ENCODE measurements around the gene PECR.

The PECR gene

GRCh38 chr2:216044883-216045486, 36.6 kb downstream of the PECR start:
- H3K9me3 ChIP-seq (ENCODE audit: control insufficient read depth, insufficient read depth, low read length), result no peaks in the 10 kb centered on the region
- no peaks in the 10 kb centered on the region for H3K4me1 ChIP-seq (ENCODE audit: insufficient read depth, low read length)
- peaks cover 5% of the 10 kb centered on the region; the same call in 1 of the 2 replicates for H3K36me3 ChIP-seq (ENCODE audit: insufficient read depth, low read length)
- no peak overlapping the region for H3K9ac ChIP-seq (ENCODE audit: low read depth, low read length)

GRCh38 chr2:216043949-216044348, 37.7 kb downstream of the PECR start:
- no peak overlapping the region for H3K9ac ChIP-seq (ENCODE audit: low read depth, low read length)
- no peaks in the 10 kb centered on the region for H3K9me3 ChIP-seq (ENCODE audit: control insufficient read depth, insufficient read depth, low read length)
- no peaks in the 10 kb centered on the region for H3K4me1 ChIP-seq (ENCODE audit: insufficient read depth, low read length)
- peaks cover 2% of the 10 kb centered on the region; the same call in 1 of the 2 replicates for H3K36me3 ChIP-seq (ENCODE audit: insufficient read depth, low read length)

- Histone ChIP-seq H3K9ac (ENCODE audit: low read depth, low read length) (no peak overlapping the region), H3K9me3 (ENCODE audit: control insufficient read depth, insufficient read depth, low read length) (no peaks in the 10 kb centered on the region), H3K36me3 (ENCODE audit: insufficient read depth, low read length) (no peaks in the 10 kb centered on the region; the same call in 1 of the 2 replicates), H3K4me1 (ENCODE audit: insufficient read depth, low read length) (no peaks in the 10 kb centered on the region)
Observed at GRCh38 chr2:216041438-216041837, 40.2 kb downstream of the PECR start.

- Histone ChIP-seq H3K4me1 (ENCODE audit: insufficient read depth, low read length) (no peaks in the 10 kb centered on the region), H3K9me3 (ENCODE audit: control insufficient read depth, insufficient read depth, low read length) (no peaks in the 10 kb centered on the region), H3K36me3 (ENCODE audit: insufficient read depth, low read length) (peaks cover under 1% of the 10 kb centered on the region; the same call in 1 of the 2 replicates), H3K9ac (ENCODE audit: low read depth, low read length) (no peak overlapping the region)
Observed at GRCh38 chr2:216039918-216040317, 41.7 kb downstream of the PECR start.

GRCh38 chr2:216034065-216034464, 47.5 kb downstream of the PECR start:
- Histone ChIP-seq H3K36me3 (ENCODE audit: insufficient read depth, low read length) (peaks cover 6% of the 10 kb centered on the region; the same call in 1 of the 2 replicates), H3K4me1 (ENCODE audit: insufficient read depth, low read length) (no peaks in the 10 kb centered on the region), H3K9me3 (ENCODE audit: control insufficient read depth, insufficient read depth, low read length) (no peaks in the 10 kb centered on the region)

GRCh38 chr2:216033403-216033802, 48.2 kb downstream of the PECR start:
- no peaks in the 10 kb centered on the region for H3K4me1 ChIP-seq (ENCODE audit: insufficient read depth, low read length)
- H3K9ac ChIP-seq (ENCODE audit: low read depth, low read length), result no peak overlapping the region
- H3K9me3 ChIP-seq (ENCODE audit: control insufficient read depth, insufficient read depth, low read length), result no peaks in the 10 kb centered on the region
- H3K36me3 ChIP-seq (ENCODE audit: insufficient read depth, low read length), result peaks cover 6% of the 10 kb centered on the region; the same call in 1 of the 2 replicates

More at GRCh38 chr2:216034065-216034464, 47.5 kb downstream of the PECR start:
- H3K9ac ChIP-seq (ENCODE audit: low read depth, low read length), result no peak overlapping the region

- H3K9ac ChIP-seq (ENCODE audit: low read depth, low read length), result no peak overlapping the region
- no peaks in the 10 kb centered on the region for H3K4me1 ChIP-seq (ENCODE audit: insufficient read depth, low read length)
- H3K9me3 ChIP-seq (ENCODE audit: control insufficient read depth, insufficient read depth, low read length), result no peaks in the 10 kb centered on the region
- H3K36me3 ChIP-seq (ENCODE audit: insufficient read depth, low read length), result peaks cover 6% of the 10 kb centered on the region; the same call in 1 of the 2 replicates
Observed at GRCh38 chr2:216031960-216032689, 49.5 kb downstream of the PECR start.

GRCh38 chr2:216030216-216030615, 51.4 kb downstream of the PECR start:
- Histone ChIP-seq H3K36me3 (ENCODE audit: insufficient read depth, low read length) (peaks cover 6% of the 10 kb centered on the region; the same call in 1 of the 2 replicates), H3K9me3 (ENCODE audit: control insufficient read depth, insufficient read depth, low read length) (no peaks in the 10 kb centered on the region), H3K9ac (ENCODE audit: low read depth, low read length) (no peak overlapping the region), H3K4me1 (ENCODE audit: insufficient read depth, low read length) (no peaks in the 10 kb centered on the region)

GRCh38 chr2:216029416-216030129, 52.0 kb downstream of the PECR start:
- Histone ChIP-seq H3K4me1 (ENCODE audit: insufficient read depth, low read length) (no peaks in the 10 kb centered on the region), H3K36me3 (ENCODE audit: insufficient read depth, low read length) (peaks cover 2% of the 10 kb centered on the region; the same call in 1 of the 2 replicates), H3K9me3 (ENCODE audit: control insufficient read depth, insufficient read depth, low read length) (no peaks in the 10 kb centered on the region), H3K9ac (ENCODE audit: low read depth, low read length) (no peak overlapping the region)

GRCh38 chr2:216024779-216025336, 56.8 kb downstream of the PECR start:
- Histone ChIP-seq H3K4me1 (ENCODE audit: insufficient read depth, low read length) (no peaks in the 10 kb centered on the region), H3K36me3 (ENCODE audit: insufficient read depth, low read length) (no peaks in the 10 kb centered on the region), H3K9me3 (ENCODE audit: control insufficient read depth, insufficient read depth, low read length) (no peaks in the 10 kb centered on the region), H3K9ac (ENCODE audit: low read depth, low read length) (no peak overlapping the region)

- H3K9me3 ChIP-seq (ENCODE audit: control insufficient read depth, insufficient read depth, low read length), result no peaks in the 10 kb centered on the region
- H3K36me3 ChIP-seq (ENCODE audit: insufficient read depth, low read length), result no peaks in the 10 kb centered on the region
- no peak overlapping the region for H3K9ac ChIP-seq (ENCODE audit: low read depth, low read length)
- no peaks in the 10 kb centered on the region for H3K4me1 ChIP-seq (ENCODE audit: insufficient read depth, low read length)
Observed at GRCh38 chr2:216023055-216023648, 58.5 kb downstream of the PECR start.

- H3K4me1 ChIP-seq (ENCODE audit: insufficient read depth, low read length), result no peaks in the 10 kb centered on the region
Observed at GRCh38 chr2:216021768-216022565, 59.6 kb downstream of the PECR start.

GRCh38 chr2:216018709-216019108, 62.9 kb downstream of the PECR start:
- H3K9me3 ChIP-seq (ENCODE audit: control insufficient read depth, insufficient read depth, low read length), result no peaks in the 10 kb centered on the region
- H3K4me1 ChIP-seq (ENCODE audit: insufficient read depth, low read length), result peaks cover 4% of the 10 kb centered on the region
- no peaks in the 10 kb centered on the region for H3K36me3 ChIP-seq (ENCODE audit: insufficient read depth, low read length)
- H3K9ac ChIP-seq (ENCODE audit: low read depth, low read length), result no peak overlapping the region

More at GRCh38 chr2:216021768-216022565, 59.6 kb downstream of the PECR start:
- Histone ChIP-seq H3K9ac (ENCODE audit: low read depth, low read length) (no peak overlapping the region), H3K36me3 (ENCODE audit: insufficient read depth, low read length) (no peaks in the 10 kb centered on the region), H3K9me3 (ENCODE audit: control insufficient read depth, insufficient read depth, low read length) (no peaks in the 10 kb centered on the region)

Measured in ES-I3 (cell line).